Measurements from ENCODE around the gene KRT13. TPM values are rescaled to one million over a fixed set of nuclear protein-coding genes. Genes with fewer than 3 reads are reported as not detected.

Gene KRT13
- total RNA-seq, 1 experiment from 2014 or later: 0.30 TPM

- no peaks in the 10 kb centered on the region for H3K9me3 ChIP-seq (replicated peaks)
- no peak for DNase-seq
- no peak overlapping the region for H3K27ac ChIP-seq
- no peak overlapping the region for H3K4me3 ChIP-seq
- no peaks in the 10 kb centered on the region for H3K36me3 ChIP-seq
- no peaks in the 10 kb centered on the region for H3K4me1 ChIP-seq
- H3K27me3 ChIP-seq: no peaks in the 10 kb centered on the region
Measured at GRCh38 chr17:41531993-41532392, 26.6 kb upstream of the KRT13 start.

GRCh38 chr17:41530062-41531048 lies 24.9 kb upstream of the KRT13 start:
- no peak overlapping the region for H3K4me3 ChIP-seq
- DNase-seq: no peak
- no peaks in the 10 kb centered on the region for H3K36me3 ChIP-seq
- H3K4me1 ChIP-seq: no peaks in the 10 kb centered on the region
- no peaks in the 10 kb centered on the region for H3K9me3 ChIP-seq (replicated peaks)
- no peak overlapping the region for H3K27ac ChIP-seq
- no peaks in the 10 kb centered on the region for H3K27me3 ChIP-seq

DNA sequence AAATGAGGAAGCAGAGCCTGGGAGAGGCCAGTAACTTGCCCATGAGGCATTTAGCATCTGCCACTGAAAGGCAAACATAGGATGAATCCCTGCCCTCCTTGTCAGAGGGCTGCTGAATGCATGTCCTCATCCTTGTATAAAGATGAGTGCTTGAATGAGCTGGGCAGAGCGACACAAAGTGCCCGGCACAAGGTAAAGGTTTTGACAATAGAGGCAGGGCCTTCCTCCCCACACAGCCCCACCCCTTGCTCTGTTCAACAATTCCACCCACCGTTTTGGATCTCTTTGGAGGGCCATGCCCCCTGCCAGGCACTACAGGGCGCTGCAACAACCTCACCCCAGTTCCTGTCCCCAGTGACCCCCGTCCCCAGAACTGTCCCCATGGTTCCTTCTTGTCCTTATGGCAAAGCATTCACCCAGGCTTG lies 24.1 kb upstream of the KRT13 start:
- no peaks in the 10 kb centered on the region for H3K36me3 ChIP-seq
- H3K27ac ChIP-seq: no peak overlapping the region
- H3K4me1 ChIP-seq: no peaks in the 10 kb centered on the region
- DNase-seq: no peak
- no peaks in the 10 kb centered on the region for H3K27me3 ChIP-seq
- no peaks in the 10 kb centered on the region for H3K9me3 ChIP-seq (replicated peaks)
- H3K4me3 ChIP-seq: no peak overlapping the region

GRCh38 chr17:41528959-41529353 lies 23.5 kb upstream of the KRT13 start:
- Histone ChIP-seq H3K27me3 (no peaks in the 10 kb centered on the region), H3K36me3 (no peaks in the 10 kb centered on the region), H3K9me3 (replicated peaks) (no peaks in the 10 kb centered on the region), H3K27ac (no peak overlapping the region), H3K4me1 (no peaks in the 10 kb centered on the region), H3K4me3 (no peak overlapping the region)
- no peak for DNase-seq

GRCh38 chr17:41527063-41528023 lies 21.9 kb upstream of the KRT13 start:
- Histone ChIP-seq H3K36me3 (no peaks in the 10 kb centered on the region), H3K9me3 (replicated peaks) (no peaks in the 10 kb centered on the region), H3K4me1 (no peaks in the 10 kb centered on the region), H3K27ac (no peak overlapping the region), H3K27me3 (no peaks in the 10 kb centered on the region), H3K4me3 (no peak overlapping the region)
- DNase-seq: no peak

GRCh38 chr17:41524261-41524660 lies 18.8 kb upstream of the KRT13 start:
- no peak overlapping the region for H3K27ac ChIP-seq
- H3K9me3 ChIP-seq (replicated peaks): no peaks in the 10 kb centered on the region
- no peaks in the 10 kb centered on the region for H3K27me3 ChIP-seq
- no peak overlapping the region for H3K4me3 ChIP-seq
- H3K4me1 ChIP-seq: no peaks in the 10 kb centered on the region; the same call in 1 of the 2 replicates
- no peaks in the 10 kb centered on the region for H3K36me3 ChIP-seq
- DNase-seq: no peak

- no peaks in the 10 kb centered on the region for H3K9me3 ChIP-seq (replicated peaks)
- no peak for DNase-seq
- H3K4me1 ChIP-seq: no peaks in the 10 kb centered on the region; the same call in 1 of the 2 replicates
- no peak overlapping the region for H3K27ac ChIP-seq
- no peaks in the 10 kb centered on the region for H3K36me3 ChIP-seq
- no peaks in the 10 kb centered on the region for H3K27me3 ChIP-seq
- no peak overlapping the region for H3K4me3 ChIP-seq
Measured at GRCh38 chr17:41523787-41524186, 18.4 kb upstream of the KRT13 start.

DNA sequence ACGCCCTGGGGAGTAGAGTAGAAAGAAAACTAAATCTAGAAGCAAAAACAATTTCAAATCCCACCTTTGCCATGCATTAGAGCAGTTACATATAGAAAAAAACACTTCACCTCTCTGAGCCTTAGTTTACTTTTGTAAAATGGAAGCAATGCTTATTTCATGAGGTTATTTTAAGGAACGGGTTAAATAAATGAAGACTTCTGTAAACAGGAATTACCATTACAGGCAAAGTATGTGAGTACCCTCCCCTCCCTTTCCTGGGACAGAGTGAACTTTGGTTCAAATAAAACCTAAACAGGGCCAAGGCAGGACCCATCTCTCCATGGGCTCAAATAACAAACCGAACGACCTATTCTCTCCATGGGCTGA lies 17.8 kb upstream of the KRT13 start:
- DNase-seq: no peak
- Histone ChIP-seq H3K36me3 (no peaks in the 10 kb centered on the region), H3K27me3 (no peaks in the 10 kb centered on the region), H3K4me3 (no peak overlapping the region), H3K9me3 (replicated peaks) (no peaks in the 10 kb centered on the region), H3K27ac (no peak overlapping the region), H3K4me1 (no peaks in the 10 kb centered on the region; the same call in 1 of the 2 replicates)

DNA sequence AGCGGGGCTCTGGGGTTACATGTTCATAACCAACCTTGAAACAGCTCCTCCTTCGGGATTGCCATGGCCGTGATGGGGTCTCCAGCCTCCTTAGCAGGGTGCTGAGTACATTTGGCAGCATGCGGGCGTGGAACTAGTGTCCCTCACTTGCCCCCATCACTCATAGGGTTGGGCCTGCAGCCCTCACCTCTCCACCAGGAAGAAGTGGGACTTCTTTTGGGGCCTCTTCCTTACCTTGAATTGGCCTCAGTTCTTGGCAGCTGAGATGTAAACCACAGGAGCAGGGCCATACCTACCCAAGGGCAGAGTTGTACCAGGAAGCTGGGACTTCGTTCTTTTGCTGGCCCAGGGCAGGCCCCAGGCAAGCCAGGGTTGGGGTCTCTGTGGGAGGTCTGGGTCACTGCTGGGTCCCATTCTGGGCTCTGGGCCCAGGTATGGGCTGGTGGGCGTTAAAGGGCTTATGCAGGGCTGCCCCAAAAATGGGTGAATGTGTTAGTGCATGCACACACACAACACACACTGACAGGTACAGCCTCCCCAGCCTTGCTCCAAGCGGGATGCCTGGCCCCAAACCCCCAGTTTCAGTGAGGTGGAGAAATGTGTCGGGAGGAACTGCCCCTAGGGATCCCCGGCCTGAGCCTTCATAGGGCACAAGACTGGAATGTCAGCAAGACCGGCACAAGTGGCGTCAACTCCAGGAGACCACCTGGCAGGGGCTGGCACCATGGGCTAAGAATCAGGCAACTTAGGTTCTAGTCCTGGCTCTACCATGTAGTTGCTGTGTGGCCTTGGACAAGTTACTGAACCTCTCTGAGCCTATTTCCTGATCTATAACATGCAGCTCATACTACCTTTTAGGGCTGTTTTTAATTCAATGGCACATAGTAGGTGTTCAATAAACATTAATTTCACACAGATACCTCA lies 17.2 kb upstream of the KRT13 start:
- H3K36me3 ChIP-seq: no peaks in the 10 kb centered on the region
- DNase-seq: no peak
- no peak overlapping the region for H3K27ac ChIP-seq
- no peaks in the 10 kb centered on the region for H3K27me3 ChIP-seq
- H3K4me3 ChIP-seq: no peak overlapping the region
- H3K4me1 ChIP-seq: no peaks in the 10 kb centered on the region; the same call in 1 of the 2 replicates
- H3K9me3 ChIP-seq (replicated peaks): no peaks in the 10 kb centered on the region

GRCh38 chr17:41521574-41522261 lies 16.3 kb upstream of the KRT13 start:
- no peak overlapping the region for H3K27ac ChIP-seq
- no peak for DNase-seq

GRCh38 chr17:41520821-41521521 lies 15.6 kb upstream of the KRT13 start:
- Histone ChIP-seq H3K36me3 (no peaks in the 10 kb centered on the region), H3K27me3 (no peaks in the 10 kb centered on the region), H3K4me3 (no peak overlapping the region), H3K9me3 (replicated peaks) (no peaks in the 10 kb centered on the region), H3K4me1 (no peaks in the 10 kb centered on the region; the same call in 1 of the 2 replicates), H3K27ac (no peak overlapping the region)
- DNase-seq: peak; percentile 19 to 27

More at GRCh38 chr17:41521574-41522261, 16.3 kb upstream of the KRT13 start:
- Histone ChIP-seq H3K27me3 (no peaks in the 10 kb centered on the region), H3K9me3 (replicated peaks) (no peaks in the 10 kb centered on the region), H3K4me1 (no peaks in the 10 kb centered on the region; the same call in 1 of the 2 replicates), H3K4me3 (no peak overlapping the region), H3K36me3 (no peaks in the 10 kb centered on the region)

- Histone ChIP-seq H3K4me1 (no peaks in the 10 kb centered on the region; the same call in 1 of the 2 replicates), H3K36me3 (no peaks in the 10 kb centered on the region), H3K27ac (no peak overlapping the region), H3K4me3 (no peak overlapping the region), H3K27me3 (no peaks in the 10 kb centered on the region), H3K9me3 (replicated peaks) (no peaks in the 10 kb centered on the region)
- peak; percentile 24 to 44 for DNase-seq
Measured at GRCh38 chr17:41519501-41520224, 14.3 kb upstream of the KRT13 start.

Data from SJCRH30 (cell line).